ENCODE measurements around the gene EPSTI1.
A peak's percentile ranks its signal among the peaks of the same experiment; 100 is the strongest.

EPSTI1 gene

DNA sequence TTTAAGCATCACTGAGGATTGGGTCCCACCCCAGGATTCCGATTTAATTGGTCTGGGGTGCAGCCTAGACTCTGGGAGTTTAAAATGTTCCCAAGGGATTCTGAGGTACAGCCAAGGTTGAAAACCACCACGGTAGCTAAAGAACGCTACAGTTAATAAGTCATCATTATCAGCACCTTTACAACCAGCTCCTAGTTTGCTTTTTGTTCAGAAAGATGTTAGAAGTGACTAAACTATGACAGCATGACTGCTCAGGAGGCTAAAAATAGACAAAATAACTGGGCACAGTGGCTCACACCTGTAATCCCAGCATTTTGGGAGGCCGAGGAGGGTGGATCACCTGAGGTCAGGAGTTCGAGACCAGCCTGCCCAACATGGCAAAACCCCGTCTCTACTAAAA is 11.7 kb upstream of the EPSTI1 start:
- no peak for DNase-seq

DNA sequence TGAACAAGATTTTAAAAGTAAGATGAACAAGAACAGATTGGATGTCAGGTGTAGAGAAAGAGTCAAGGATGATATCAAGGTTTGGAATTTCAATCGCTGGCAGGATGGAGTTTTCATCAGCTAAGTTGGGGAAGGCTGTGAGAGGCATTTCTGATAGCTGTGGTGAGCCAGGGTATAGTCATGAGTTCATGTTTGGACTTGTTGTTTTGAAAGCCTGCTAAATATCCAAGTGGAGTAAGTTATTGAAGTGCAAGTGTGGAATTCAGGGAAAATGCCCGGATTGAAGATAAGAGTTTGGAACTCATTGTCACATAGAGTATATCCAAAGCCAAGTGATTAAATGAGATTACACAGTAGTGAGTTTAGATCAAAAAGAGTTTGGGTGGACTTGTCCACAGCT is 11.0 kb upstream of the EPSTI1 start:
- DNase-seq = no peak

DNA sequence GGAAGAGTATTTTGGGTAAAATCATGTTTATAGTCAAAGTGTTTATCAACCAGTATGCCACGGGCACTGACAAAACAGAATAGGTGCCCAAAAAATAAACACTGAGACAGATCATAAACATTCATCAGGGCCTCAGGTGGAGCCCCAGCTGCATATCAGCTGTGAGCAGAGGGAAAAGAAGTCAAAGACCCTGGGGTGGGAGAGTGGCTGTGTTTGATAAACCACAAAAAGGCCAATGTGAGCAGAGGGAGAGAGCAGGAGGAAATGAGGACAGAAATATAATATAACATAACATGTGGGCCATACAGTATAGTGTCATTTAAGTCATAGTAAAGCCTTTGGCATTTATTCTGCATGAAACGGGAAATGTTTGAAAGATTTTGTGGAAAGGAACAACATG is 10.0 kb upstream of the EPSTI1 start:
- no peak for DNase-seq

DNA sequence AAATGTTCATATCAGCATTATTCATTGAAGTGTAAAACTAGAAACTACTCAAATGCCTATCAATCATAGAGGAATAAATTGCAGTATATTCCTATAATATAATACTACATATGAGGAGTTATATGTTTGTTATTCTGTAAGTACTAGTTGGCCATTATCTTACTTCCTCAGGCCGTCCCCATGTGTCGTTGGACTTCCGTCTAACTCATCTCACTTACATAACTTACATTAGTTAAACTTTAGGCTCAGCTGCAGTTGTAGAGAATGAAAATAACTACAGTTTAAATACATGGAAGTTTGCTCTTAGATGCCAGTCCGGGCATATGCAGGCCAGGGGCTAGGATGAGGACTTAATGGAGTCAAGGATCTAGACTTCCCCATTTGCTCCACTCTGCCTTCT is 8.6 kb upstream of the EPSTI1 start:
- no peak for DNase-seq

DNA sequence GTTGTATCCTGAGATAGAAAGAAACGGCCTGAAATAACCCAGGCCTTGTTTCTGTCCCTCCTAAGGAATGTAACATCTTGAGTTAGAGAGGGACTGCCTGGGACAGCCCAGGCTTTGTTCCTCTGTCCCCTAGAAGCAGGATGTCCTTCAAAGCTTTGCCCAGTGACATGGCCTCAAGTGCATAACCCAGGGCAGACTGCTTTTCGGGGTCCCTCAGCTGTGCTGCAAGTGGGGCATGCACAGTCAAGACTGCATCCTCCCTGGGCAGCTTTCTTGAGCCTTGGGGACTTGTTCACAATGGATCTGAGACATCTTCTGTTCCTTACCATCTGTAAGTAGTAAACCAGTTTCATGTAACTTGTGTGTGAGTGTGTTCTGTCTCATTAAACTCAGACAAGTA is 7.5 kb upstream of the EPSTI1 start:
- DNase-seq = no peak

DNA sequence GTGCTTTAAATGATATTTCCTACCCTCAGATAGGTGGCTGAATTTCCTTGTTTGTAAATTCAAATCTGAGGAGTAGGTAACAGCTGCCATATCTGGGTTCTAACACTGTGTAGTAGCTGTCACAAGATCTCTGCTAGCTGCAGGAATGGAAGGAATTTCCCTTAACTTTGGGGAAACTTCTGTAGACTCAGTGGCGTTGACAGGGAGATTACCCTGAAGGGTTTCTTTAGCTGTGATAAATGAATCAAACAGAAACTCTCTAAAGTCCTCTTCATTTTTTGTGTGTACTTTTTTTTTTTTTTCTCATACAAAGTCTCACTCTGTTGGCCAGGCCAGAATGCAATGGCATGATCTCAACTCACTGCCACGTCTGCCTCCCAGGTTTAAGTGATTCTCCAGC is 5.3 kb upstream of the EPSTI1 start:
- DNase-seq = no peak

DNA sequence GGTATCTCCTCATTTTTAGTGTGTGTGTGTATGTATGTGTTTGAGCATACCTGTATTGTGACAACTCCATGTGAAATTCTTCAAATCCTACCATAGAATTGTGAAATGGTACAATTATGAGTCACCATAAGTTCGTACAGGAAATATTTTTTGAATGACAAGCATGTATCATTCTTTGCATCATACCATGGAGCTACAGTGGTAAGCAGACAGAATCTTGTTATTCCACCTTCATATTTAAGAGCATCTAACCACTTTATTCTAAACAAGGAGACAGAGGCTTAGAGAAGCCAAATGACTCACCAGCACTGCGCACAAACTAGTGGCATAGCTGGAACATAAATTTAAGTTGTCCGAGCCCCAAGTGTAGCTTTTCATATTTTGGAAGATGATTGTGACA is 4.5 kb upstream of the EPSTI1 start:
- DNase-seq = no peak

DNA sequence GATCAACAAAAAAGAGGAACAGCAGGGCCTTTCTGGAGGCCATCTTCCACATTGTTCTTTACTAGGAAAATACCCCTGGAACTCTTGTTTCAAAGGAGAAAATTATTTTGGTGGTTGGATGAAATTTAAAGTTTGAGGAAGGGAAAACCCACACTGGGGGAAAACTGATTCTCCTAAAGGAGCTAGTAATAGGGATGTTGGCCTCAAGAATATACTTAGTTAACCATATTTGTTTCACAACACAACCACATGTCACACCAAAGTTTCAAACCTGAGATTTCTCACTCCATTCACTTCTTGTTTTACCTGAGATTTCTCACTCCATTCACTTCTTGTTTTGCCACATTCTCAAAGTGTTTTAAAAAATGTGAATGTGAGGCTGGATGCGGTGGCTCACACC is 2.8 kb upstream of the EPSTI1 start:
- DNase-seq = no peak

DNA sequence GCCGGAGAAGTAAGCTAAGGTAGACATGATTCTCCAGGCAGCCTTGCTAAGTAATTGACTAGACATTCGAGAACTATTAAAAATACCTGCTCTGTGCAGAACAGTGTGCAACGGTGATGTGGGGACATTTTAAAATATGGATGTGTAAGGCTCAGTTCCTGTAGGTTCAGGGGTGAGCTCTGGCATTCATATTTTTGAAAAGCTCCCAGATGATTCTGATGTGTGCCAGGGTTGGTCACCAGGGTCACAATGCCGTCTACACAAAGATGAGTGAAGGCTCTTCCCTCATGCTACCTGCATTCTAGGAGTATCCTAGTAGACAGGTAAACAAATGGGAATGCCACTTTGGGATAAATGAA is 702 bp upstream of the EPSTI1 start:
- DNase-seq = peak in 1 of 2 donors; percentile 38

DNA sequence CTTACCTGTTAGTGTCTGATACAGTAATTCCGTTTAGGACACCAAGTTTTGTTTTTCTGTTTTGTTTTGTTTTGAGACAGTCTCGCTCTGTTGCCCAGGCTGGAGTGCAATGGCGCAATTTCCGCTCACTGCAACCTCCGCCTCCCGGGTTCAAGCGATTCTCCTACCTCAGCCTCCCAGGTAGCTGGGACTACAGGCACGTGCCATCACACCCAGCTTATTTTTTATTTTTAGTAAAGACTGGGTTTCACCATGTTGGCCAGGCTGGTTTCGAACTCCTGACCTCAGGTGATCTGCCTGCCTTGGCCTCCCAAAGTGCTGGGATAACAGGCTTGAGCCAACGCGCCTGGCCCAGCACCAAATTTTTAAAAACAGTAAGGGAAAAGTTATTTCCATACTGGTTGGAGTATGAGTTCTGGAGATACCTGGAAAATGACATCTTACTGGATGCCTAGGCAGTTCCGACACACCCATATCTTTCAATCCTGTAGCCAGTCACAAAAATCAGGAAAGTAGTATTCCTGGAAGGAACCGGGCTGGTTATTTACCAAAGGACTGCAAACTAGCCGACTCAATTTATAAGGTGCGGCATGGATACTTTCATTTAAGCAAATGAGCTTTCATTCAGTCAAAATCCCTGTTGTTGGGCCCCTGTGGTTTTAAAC is 676 bp downstream of the EPSTI1 start:
- DNase-seq = peak; percentile 33 to 49

DNA sequence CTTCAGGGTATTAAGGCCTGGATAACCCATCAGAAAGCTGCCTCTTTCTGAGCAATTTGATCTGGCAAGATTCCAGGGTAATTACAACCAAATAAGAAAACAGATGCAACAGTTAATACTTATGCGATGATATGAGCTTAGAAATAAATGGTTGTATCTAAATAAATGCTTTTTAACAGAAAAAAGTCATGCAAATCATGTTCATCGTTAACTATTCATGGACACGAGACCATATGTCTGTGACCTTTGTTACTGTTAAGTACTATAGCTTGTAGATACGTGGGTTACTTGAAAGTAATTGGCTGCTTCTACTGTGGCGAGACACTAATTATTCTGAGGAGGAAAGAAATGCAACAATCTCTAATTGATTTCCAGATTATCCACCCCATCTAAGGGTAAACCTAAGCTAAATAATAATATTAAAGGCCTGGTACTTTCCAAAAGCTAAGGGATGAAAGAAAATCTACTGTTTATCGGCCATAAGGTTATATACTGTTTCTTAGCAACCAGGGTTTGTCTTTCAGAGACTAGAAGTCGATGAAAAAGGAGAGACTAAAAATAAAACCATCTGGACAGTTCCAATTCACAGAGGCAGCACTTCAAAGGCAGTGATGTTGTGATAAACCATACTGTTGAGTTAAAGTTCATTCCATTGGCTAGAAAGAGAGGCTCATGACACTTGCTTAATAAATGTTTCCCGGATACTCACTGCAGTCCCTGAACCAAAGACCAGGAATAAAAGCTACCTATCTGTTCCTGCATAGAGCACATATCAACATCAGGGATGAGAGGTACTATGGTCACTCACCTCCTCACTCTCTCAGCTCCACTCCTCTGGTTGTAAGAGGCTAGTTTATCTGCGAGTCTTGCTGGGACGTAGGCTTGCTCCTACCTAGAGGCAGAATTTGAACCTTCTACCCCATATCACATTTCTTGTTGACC is 1.5 kb downstream of the EPSTI1 start:
- DNase-seq = peak; percentile 31 to 79

DNA sequence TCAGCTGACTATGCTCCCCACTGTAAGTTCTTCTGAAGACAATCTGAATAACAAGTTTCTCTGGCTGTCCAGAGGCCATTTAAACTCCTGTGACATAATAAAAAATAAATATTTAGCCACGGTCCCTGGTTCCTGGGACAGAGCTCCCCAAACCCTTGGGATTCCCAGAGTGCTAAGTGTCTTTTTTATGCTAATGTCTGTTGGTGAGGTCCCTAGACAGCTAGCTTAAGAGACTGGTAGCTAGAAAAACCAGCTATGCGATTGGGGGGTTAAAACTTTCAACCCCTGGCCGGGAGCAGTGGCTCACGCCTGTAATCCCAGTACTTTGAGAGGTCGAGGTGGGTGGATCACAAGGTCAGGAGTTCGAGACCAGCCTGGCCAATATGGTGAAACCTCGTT is 5.9 kb downstream of the EPSTI1 start:
- no peak for DNase-seq

DNA sequence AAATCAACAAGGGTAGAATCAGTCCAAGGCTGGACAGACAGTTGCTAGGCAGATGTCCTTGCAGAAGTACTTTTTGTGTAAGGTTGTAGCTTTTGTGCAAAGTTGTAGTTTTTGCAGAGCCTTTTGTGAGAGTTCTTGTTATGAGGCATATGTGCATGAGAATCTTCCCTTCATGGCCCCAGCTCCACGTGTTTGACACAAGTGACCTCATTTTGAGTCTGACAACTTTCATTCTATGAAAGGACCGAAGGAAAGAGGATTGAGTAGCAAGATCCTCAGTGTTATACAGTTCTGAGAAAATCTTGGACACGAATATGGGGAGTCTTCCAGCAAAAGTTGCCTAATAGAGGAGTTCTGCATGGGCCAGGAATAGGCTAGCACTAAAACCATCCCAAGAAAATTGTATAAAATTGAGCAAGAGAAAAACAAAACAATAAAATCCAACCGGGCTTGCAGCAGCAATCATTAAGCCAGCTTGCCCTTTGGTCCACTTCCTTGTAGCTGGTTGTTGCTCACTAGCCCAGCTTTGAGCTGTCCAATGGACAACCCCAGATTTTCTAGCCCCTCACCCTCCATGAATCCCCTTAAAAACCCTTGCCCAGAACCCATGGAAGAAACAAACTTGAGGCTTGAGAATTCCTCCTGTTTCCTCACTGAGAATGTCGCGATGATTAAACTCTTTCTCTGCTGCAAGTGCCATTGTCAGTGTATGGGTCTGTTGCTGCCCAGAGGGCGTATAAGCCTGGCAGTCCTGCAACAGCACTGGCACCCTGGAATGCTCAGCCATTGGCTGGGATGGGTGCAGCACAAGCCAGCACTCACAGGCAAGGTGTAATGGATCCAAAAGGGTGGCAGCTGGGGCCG is 6.5 kb downstream of the EPSTI1 start:
- no peak for DNase-seq

DNA sequence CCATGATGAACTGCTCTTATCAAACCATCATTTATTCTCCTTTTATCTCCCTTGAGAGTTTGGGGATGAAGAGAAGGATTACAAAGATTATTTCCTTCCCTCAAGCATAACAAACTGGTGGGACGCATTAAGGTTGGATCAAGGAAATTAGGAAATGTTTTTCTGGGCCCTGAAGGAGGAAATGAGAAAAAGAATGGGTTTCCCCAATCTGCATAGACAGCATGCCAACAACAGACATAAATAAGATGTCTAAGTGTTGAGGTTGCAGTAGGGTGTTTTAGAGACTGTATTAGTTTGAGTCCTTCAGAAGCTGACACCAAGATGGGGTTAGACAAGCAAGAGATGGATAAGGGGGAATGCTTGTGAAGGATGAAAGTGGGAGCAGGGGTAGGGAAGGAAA is 7.3 kb downstream of the EPSTI1 start:
- no peak for DNase-seq

DNA sequence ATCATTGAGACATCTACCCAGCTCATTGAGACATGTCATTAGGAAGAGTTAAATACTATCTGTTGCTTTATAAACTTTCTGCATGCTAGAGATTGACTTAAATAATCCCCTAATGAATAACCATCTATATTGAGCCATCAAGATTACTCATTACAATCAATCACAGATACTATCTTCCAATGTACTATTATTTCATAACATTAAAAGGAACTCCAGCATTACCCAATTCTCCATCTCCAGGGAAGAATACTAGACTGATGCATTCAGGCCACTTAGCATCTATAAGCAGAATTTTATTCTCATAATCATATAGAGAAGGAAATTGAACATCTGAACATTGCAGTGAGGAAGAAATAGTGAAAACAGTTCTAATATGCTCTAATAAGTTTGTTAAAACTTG is 8.0 kb downstream of the EPSTI1 start:
- DNase-seq = no peak

DNA sequence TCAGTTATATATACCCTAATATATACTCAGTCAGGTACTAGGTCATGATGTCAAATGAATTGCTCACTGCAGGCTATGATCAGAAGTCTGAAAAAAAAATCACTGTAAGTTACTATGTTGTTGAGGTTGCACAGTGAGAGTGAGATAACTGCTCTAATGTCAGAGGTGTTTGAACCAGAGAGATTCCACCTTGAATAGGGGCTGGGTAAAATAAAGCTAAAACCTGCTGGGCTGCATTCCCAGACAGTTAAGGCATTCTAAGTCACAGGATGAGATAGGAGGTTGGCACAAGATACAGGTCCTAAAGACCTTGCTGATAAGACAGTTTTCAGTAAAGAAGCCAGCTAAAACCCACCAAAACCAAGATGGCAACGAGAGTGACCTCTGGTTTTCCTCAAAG is 10.2 kb downstream of the EPSTI1 start:
- no peak for DNase-seq

DNA sequence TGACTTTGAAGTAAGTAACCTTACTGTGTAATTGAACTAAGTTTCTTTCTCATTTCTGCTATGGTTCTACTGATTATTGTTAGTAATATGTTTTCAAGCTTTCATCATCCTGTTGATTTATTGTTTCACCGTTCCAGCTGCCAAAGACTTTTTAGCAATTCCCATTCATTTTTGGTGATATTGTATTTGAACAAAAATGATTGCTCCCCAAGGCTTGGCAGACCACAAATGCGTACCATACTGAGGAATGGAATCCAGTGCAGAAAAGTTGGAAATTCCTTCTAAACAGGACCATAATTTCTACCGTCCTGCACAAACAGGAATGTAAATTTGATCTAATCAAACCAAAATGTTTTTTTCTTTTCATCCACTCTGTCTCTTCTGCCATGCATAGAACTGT is 10.7 kb downstream of the EPSTI1 start:
- DNase-seq = no peak

DNA sequence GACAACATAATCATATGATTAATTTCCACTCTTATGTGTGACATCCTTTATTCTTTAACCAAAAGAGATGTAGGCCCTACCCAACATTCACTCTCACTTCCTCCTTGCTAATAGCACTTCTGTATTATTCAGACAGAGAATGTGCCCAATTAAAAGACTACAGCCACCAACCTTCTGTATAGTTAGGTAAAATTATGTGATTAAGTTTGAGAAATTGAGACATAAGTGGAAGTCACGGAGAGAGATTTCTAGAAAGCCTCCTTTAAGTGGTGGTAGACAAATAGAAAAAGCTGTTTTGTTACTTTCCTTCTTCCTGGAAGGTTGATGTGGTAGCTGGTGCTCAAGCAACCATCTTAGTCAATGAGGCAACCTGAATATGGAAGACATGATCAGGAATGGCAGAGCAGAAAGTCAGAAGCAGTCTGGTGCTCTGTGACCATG is 14.8 kb downstream of the EPSTI1 start:
- DNase-seq = no peak

DNA sequence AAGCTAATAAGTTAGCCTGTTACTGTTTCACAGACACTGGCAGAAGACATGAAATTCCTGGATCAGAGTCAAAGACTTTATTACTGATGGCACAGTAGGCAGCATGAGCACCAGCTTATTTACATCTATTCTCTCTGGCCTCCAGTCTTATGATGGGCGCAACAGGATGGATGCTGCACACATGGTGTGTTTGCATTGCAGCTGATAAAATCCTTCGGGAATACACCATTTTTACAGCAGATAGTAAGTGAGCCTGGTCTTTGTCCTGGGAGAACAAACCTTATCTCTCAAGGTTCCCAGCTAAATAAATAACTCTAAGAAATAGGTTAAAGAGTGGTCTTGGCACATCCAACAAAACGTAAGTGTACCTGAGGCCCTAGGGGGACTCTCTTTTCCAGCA is 16.0 kb downstream of the EPSTI1 start:
- DNase-seq = no peak

DNA sequence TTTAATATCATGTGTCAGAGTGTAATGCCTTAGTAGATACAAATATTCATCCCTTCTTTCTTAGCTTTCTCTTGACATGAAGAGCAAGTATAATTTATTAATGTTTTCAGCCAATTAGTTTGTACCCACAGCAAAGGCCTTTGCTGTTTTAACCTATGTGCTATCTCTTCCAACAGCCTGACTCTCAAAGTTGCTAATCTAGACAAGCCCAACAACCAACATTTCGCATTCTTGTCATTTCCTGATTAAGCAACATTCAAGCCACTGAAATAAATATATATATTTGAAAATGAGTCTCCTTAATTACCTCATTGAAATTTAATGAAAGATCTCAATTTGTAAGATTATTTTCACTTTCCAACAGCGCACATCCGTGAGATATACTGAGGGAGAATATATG is 18.5 kb downstream of the EPSTI1 start:
- DNase-seq = no peak

DNA sequence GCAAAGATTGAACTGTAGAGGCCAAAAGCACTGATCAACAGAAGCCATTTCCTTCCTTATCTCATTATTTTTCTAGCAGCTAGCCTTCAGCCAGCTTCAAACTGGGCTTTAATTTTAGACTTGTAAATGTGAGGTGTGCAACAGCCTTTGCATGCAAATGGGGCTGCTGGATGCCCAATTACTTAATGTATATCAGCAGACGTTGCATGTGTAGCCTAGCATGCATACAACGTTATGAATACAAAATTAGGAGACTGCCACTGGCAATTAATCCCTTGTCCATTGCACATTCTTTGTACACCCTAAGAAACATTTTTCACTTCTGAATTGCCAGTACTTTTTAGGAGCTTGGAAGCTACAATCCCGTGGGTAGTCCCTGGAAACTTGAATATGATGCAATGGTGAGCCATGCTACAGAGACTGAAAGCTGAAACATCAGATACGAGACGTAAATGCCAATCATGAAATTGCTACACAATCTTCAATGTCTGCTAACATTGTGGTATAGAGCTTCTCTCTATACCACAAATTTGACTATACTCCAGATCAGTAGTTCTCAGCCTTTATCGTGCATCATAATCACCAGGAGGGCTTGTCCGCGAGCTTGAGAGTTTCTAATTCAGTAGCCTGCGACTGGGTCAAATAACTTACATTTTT is 20.2 kb downstream of the EPSTI1 start:
- DNase-seq = no peak

DNA sequence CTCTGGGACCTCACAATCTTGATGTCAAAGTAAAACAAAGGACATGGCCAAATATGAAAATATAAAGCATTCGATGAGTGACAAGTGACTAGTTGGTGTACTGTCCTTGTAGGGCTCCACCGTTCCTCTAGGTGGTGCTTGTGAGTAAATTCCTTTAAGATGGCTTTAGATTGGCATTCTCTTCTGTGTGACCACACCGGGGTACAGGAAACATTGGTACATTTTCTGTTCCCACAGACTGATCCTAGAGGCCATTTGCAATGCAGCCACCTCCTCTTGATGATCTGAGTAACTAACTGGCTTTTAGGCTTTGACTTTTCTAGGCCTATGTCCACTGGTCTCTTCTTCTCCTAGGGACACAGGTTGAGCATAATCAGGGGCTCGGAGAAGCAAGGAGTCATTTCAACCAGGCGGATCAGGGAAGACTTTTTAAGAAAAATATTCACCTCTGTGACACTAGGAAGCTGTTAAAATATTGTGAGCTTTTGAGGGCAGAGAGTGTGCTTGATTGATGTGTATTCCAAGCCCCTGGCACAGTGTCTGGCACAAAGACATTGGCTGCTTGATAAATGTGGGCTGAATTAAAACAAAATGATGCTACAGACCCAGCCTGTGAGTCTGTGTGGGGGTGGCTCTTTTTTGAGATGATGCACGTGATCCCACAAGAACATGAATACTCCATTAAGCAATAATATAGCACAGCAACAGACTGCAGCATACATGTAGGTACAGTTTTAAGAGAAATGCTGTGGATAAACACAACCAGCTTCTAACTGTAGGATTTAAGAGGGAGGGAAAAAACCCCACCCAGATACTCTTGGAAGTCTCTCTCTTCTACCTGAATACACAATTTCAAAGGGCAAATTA is 21.0 kb downstream of the EPSTI1 start:
- peak; percentile 56 to 74 for DNase-seq

Data from CD4-positive, alpha-beta T cell treated with Interferon alpha-2 for 1 hour (primary cell).